Measurements from ENCODE around the gene UNC13D. TPM values are rescaled to one million over a fixed set of nuclear protein-coding genes. Genes with fewer than 3 reads are reported as not detected.
A peak's percentile ranks its signal among the peaks of the same experiment; 100 is the strongest.

UNC13D gene
- total and polyA plus RNA-seq, 9 of the 15 experiments (the other 6 are each of a cell fraction or from before 2014, with no cell fraction given) = 0.86 to 244 (median 69.2) TPM

- FAIRE-seq (no peak), DNase-seq (ENCODE audit: extremely low read depth in 1 of 4, low spot score in 3 of 4) (no peak), ATAC-seq (no peak)
- TF ChIP-seq CREM (IDR thresholded peaks at IDR 0.05; ENCODE audit: low read depth) = no peak
- TF ChIP-seq, protein P1, sequence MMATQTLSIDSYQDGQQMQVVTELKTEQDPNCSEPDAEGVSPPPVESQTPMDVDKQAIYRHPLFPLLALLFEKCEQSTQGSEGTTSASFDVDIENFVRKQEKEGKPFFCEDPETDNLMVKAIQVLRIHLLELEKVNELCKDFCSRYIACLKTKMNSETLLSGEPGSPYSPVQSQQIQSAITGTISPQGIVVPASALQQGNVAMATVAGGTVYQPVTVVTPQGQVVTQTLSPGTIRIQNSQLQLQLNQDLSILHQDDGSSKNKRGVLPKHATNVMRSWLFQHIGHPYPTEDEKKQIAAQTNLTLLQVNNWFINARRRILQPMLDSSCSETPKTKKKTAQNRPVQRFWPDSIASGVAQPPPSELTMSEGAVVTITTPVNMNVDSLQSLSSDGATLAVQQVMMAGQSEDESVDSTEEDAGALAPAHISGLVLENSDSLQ (IDR thresholded peaks at IDR 0.05) = peak; percentile 79; the same call in 1 of the 2 replicates
- no peak for TF ChIP-seq MTA2 (IDR thresholded peaks at IDR 0.05; ENCODE audit: low read depth)
- peak; percentile 68 for TF ChIP-seq POLR2G (IDR thresholded peaks at IDR 0.05; ENCODE audit: low read depth, low read length)
- TF ChIP-seq HMGN3 (IDR thresholded peaks at IDR 0.05; ENCODE audit: borderline replicate concordance, extremely low read depth, insufficient read length, low read depth, low read length) = peak; percentile 32
- peak; percentile 76 for TF ChIP-seq RBM22 (IDR thresholded peaks at IDR 0.05; ENCODE audit: low read depth, low read length, poor library complexity, severe bottlenecking)
- TF ChIP-seq NFIC (IDR thresholded peaks at IDR 0.05) = peak; percentile 60
- 0 out of 2 replicates have a peak, but pooled peaks have one; percentile 23 for TF ChIP-seq ZFX (CRISPR knock-in tag; IDR thresholded peaks at IDR 0.05)
- TF ChIP-seq TOE1 (IDR thresholded peaks at IDR 0.05; ENCODE audit: borderline replicate concordance) = no peak
- TF ChIP-seq TOE1 (CRISPR knock-in tag; IDR thresholded peaks at IDR 0.05; ENCODE audit: borderline replicate concordance, low read depth) = no peak
- no peaks in the 10 kb centered on the region for H3K9me3 ChIP-seq (replicated peaks; ENCODE audit: control insufficient read depth, insufficient read depth, low read depth, low read length)
- POLR2A ChIA-PET = interaction anchor here (0.8 to 8.0 kb wide), 8 partner anchors 8 to 46 kb away, joined by 3 to 121 read pairs (median 10); partner anchors contain the start of gene UNK
- H3K9me1 ChIP-seq (ENCODE audit: control insufficient read depth, insufficient read depth, low read length) = no peaks in the 10 kb centered on the region
- H3K4me1 ChIP-seq (replicated peaks in 1 of 2; ENCODE audit: control insufficient read depth in 2 of 2, insufficient read depth in 2 of 2, low read length in 2 of 2) = peaks cover 0 to 33% of the 10 kb centered on the region in 2 experiments; a peak in 1 of 5 replicates
- H3K79me2 ChIP-seq (ENCODE audit: control insufficient read depth, insufficient read depth, low read length) = no peaks in the 10 kb centered on the region
- CTCF ChIA-PET (ENCODE audit: low intra/inter-chr PET ratio) = no interaction called here
- H2AFZ ChIP-seq (ENCODE audit: low read depth, low read length) = no peak overlapping the region
- 0 out of 4 replicates have a peak overlapping the region, but pooled peaks of 1 of the 2 experiments have one; percentile 7 for H3K9ac ChIP-seq (ENCODE audit: insufficient read depth in 1 of 2, low read depth in 2 of 2, low read length in 2 of 2)
- in situ Hi-C loops (cut with MboI) = no loop called here
- H3K4me3 ChIP-seq = no peak overlapping the region
- no peak overlapping the region for H3K4me2 ChIP-seq (ENCODE audit: insufficient read depth, low read length)
- no peak overlapping the region for H3K27ac ChIP-seq (ENCODE audit: extremely low read depth, low read depth, low read length)
- no peaks in the 10 kb centered on the region for H3K27me3 ChIP-seq (ENCODE audit: control insufficient read depth in 2 of 2, insufficient read depth in 2 of 2, low read length in 2 of 2)
- H3K36me3 ChIP-seq (ENCODE audit: control insufficient read depth, insufficient read depth, low read length) = peaks cover 74% of the 10 kb centered on the region; the same call in 2 of the 3 replicates
- BruUV-seq (replicated peaks) = no TSS peak
- 72% methylated on average over 16 of the region's 18 CpGs for WGBS (ENCODE audit: insufficient coverage, low coverage, missing lambda C conversion rate)
- intact Hi-C loops (cut with micrococcal nuclease) = no loop called here
- H4K20me1 ChIP-seq (replicated peaks; ENCODE audit: control insufficient read depth, insufficient read depth, low read length) = no peaks in the 10 kb centered on the region
Measured at GRCh38 chr17:75822119-75822799, 21.9 kb downstream of the UNC13D start.
